ENCODE data around the gene PIP5K1B.

PIP5K1B gene, protein sequence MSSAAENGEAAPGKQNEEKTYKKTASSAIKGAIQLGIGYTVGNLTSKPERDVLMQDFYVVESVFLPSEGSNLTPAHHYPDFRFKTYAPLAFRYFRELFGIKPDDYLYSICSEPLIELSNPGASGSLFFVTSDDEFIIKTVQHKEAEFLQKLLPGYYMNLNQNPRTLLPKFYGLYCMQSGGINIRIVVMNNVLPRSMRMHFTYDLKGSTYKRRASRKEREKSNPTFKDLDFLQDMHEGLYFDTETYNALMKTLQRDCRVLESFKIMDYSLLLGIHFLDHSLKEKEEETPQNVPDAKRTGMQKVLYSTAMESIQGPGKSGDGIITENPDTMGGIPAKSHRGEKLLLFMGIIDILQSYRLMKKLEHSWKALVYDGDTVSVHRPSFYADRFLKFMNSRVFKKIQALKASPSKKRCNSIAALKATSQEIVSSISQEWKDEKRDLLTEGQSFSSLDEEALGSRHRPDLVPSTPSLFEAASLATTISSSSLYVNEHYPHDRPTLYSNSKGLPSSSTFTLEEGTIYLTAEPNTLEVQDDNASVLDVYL

DNA sequence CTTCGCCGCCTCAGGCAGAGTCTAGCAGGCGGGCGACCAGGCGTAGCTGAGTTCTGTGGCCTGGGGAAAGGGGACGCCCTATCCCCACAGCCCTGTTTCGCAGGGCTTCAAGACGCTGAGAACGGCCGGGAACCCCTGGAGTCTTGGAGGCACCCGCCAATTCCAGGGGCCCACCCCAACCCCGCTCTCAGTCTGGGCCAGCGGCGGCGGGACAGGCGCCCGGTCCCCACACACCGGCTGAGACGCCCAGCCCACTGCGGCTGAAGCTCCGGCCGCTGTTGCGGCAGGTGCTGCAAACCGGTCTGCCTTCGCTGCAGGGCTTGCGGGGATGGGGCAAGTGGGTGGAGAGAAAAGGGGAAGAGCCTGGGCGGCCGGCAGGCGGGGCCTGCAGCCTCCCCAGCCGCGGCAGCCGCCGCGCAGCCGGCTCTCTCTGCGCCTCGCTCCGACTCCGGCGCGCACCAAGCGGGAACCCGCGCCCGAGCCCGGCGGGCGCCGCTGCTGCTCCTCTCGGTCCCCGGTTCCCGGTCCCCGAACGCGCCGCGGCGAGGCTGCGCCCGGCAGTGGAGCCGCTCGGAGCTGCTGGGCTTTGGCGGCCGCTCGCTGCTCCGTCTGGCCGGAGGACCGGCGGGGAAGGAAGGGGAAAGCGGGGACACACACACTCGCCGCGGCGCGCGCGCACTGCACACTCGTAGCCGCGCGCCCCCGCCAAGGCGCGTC, at the start of gene PIP5K1B:
TSS of gene PIP5K1B (plus strand) at position 427 of the 717 bp plus-strand sequence. CDS start 117,375 bp downstream, outside the sequence.
- H3K4me1 ChIP-seq (ENCODE audit: control insufficient read depth, insufficient read depth, low read length) = no peaks in the 10 kb centered on the region
- H3K9ac ChIP-seq (ENCODE audit: low read length) = peak within 1 kb of the TSS; percentile 75
- no peaks in the 10 kb centered on the region for H3K27me3 ChIP-seq (ENCODE audit: control insufficient read depth, insufficient read depth, low read length)
- peak within 1 kb of the TSS; percentile 92 for H3K4me3 ChIP-seq (ENCODE audit: low read length)
- peak within 1 kb of the TSS; percentile 69 for H3K27ac ChIP-seq (ENCODE audit: low read depth, low read length)
- H3K36me3 ChIP-seq (ENCODE audit: control insufficient read depth, insufficient read depth, low read length) = no peaks in the 10 kb centered on the region

DNA sequence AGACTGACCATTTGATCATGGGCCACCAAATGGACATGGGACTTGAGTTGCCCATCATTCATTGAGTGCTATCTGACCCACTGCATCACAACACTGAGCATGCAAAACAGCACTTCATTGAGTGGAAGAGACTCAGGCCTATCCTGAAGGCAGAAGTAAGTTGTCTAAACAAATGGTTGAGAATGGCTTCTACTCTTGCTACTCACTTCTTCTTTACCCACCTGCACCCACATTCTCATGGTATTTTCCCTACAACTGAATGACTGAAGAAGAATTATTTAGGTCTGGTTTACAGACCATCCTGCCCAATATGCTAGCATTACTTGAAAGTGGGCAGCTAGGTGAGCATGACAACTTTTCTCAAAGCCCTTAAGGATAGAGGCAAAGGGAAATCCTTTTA, 41.0 kb upstream of the PIP5K1B start:
- Histone ChIP-seq H3K27ac (ENCODE audit: low read depth, low read length) (no peak overlapping the region), H3K4me1 (ENCODE audit: control insufficient read depth, insufficient read depth, low read length) (no peaks in the 10 kb centered on the region), H3K4me3 (ENCODE audit: low read length) (no peak overlapping the region), H3K36me3 (ENCODE audit: control insufficient read depth, insufficient read depth, low read length) (no peaks in the 10 kb centered on the region), H3K27me3 (ENCODE audit: control insufficient read depth, insufficient read depth, low read length) (no peaks in the 10 kb centered on the region), H3K9ac (ENCODE audit: low read length) (no peak overlapping the region)

DNA sequence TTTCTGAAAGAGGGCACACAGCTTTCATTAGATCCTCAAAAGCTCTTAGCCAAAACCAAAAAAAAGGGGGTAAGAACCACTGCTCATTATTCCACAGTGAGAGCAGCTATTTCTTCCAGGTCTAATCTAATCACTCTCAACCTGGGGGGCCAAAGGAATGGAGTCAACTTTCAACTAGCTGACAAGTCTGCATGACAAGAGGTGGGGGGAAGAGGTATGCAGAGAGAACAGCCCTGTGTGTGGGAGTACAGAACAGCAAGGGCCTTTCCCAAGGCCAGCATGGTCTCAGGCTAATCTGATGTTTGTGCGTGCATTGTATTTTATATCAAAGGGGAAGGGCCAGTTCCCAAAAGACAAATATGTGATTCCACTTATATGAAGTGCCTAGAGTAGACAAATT, 36.9 kb upstream of the PIP5K1B start:
- Histone ChIP-seq H3K9ac (ENCODE audit: low read length) (no peak overlapping the region), H3K27ac (ENCODE audit: low read depth, low read length) (no peak overlapping the region)

DNA sequence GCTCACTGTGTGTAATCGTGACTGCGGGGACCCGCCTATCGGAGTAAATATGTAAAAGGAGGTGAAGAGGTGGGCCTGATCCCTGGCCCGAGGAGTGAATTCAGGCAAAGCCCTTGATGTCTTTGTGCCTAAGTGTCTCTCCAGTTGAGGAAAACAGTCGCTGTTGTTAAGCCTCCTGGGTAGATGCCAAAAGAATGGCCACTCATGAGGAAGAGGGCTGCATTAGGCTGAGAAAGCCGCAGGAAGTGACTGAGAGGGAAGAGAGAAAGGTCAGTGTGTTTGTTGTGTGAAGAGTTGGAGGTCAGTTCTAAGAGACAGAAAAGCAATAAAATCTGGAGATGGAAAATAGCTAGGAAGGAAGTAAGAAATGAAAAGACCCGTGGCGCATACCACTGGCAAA, 35.8 kb upstream of the PIP5K1B start:
- Histone ChIP-seq H3K4me3 (ENCODE audit: low read length) (no peak overlapping the region), H3K27ac (ENCODE audit: low read depth, low read length) (no peak overlapping the region), H3K36me3 (ENCODE audit: control insufficient read depth, insufficient read depth, low read length) (no peaks in the 10 kb centered on the region), H3K27me3 (ENCODE audit: control insufficient read depth, insufficient read depth, low read length) (no peaks in the 10 kb centered on the region), H3K4me1 (ENCODE audit: control insufficient read depth, insufficient read depth, low read length) (no peaks in the 10 kb centered on the region), H3K9ac (ENCODE audit: low read length) (no peak overlapping the region)

More for the DNA sequence above, 36.9 kb upstream of the PIP5K1B start:
- Histone ChIP-seq H3K4me1 (ENCODE audit: control insufficient read depth, insufficient read depth, low read length) (no peaks in the 10 kb centered on the region), H3K4me3 (ENCODE audit: low read length) (no peak overlapping the region), H3K27me3 (ENCODE audit: control insufficient read depth, insufficient read depth, low read length) (no peaks in the 10 kb centered on the region), H3K36me3 (ENCODE audit: control insufficient read depth, insufficient read depth, low read length) (no peaks in the 10 kb centered on the region)

DNA sequence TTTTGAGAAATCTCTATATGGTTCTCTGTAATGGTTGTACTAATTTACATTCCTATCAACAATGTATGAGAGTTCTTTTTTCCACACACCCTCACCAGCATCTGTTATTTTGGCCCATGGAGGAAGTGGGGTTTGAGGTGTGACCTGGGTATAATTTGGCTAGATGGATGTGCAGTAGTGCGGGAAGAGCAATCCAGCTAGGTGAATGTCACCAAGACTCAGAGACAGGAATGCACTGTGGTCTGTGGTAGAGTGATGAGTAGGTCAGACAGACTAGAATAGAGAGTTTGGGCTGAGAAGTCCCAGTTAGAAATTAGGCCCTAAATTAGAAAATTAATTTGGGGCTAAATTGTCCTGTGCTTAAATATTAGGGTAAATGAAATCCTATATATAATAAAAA, 32.8 kb upstream of the PIP5K1B start:
- no peak overlapping the region for H3K4me3 ChIP-seq (ENCODE audit: low read length)
- H3K27ac ChIP-seq (ENCODE audit: low read depth, low read length) = no peak overlapping the region
- no peak overlapping the region for H3K9ac ChIP-seq (ENCODE audit: low read length)

DNA sequence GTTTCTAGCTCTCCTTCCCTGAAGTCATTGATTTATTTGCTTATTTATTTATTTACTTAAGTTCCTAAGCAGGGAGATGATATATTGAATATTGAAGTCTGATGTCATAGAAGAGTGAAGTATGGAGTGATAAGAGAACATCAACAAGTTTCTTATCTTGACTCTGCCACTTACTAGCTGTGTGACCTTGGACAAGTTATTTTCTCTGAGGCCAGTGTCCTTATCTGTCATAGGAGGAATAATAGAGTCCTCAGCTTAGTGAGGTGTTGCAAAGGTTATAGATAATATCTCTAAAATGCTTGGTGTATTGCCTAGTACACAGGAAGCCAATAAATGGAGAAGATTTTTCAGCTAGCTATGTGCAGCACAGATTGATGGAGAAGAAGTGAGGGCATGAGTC, 32.4 kb upstream of the PIP5K1B start:
- H3K4me3 ChIP-seq (ENCODE audit: low read length) = no peak overlapping the region
- H3K4me1 ChIP-seq (ENCODE audit: control insufficient read depth, insufficient read depth, low read length) = no peaks in the 10 kb centered on the region
- H3K27ac ChIP-seq (ENCODE audit: low read depth, low read length) = no peak overlapping the region
- H3K9ac ChIP-seq (ENCODE audit: low read length) = no peak overlapping the region
- no peaks in the 10 kb centered on the region for H3K36me3 ChIP-seq (ENCODE audit: control insufficient read depth, insufficient read depth, low read length)
- no peaks in the 10 kb centered on the region for H3K27me3 ChIP-seq (ENCODE audit: control insufficient read depth, insufficient read depth, low read length)

More for the DNA sequence above, 32.8 kb upstream of the PIP5K1B start:
- H3K27me3 ChIP-seq (ENCODE audit: control insufficient read depth, insufficient read depth, low read length) = no peaks in the 10 kb centered on the region
- H3K4me1 ChIP-seq (ENCODE audit: control insufficient read depth, insufficient read depth, low read length) = no peaks in the 10 kb centered on the region
- no peaks in the 10 kb centered on the region for H3K36me3 ChIP-seq (ENCODE audit: control insufficient read depth, insufficient read depth, low read length)

DNA sequence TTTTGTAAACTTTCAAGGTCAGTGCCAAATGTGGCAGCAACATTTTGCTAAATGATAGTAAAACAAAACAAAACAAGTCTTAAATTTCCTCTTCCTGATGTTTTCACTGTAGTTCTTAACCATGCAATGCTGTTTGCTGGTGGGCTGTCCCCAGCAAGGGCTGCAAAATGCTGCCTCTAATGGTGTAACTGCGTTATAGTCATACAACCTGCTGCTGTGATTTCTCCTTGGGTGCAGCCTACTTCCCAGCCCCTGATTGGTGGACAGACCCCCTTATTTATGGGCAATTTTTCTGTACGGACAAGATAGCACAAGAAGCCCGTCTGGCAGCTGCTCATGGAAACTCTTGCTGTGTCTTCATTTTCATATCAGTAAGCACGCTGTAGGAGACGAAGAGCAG, 26.6 kb upstream of the PIP5K1B start:
- no peak overlapping the region for H3K27ac ChIP-seq (ENCODE audit: low read depth, low read length)
- no peaks in the 10 kb centered on the region for H3K27me3 ChIP-seq (ENCODE audit: control insufficient read depth, insufficient read depth, low read length)
- H3K4me1 ChIP-seq (ENCODE audit: control insufficient read depth, insufficient read depth, low read length) = no peaks in the 10 kb centered on the region
- no peak overlapping the region for H3K4me3 ChIP-seq (ENCODE audit: low read length)
- H3K36me3 ChIP-seq (ENCODE audit: control insufficient read depth, insufficient read depth, low read length) = no peaks in the 10 kb centered on the region
- H3K9ac ChIP-seq (ENCODE audit: low read length) = no peak overlapping the region

DNA sequence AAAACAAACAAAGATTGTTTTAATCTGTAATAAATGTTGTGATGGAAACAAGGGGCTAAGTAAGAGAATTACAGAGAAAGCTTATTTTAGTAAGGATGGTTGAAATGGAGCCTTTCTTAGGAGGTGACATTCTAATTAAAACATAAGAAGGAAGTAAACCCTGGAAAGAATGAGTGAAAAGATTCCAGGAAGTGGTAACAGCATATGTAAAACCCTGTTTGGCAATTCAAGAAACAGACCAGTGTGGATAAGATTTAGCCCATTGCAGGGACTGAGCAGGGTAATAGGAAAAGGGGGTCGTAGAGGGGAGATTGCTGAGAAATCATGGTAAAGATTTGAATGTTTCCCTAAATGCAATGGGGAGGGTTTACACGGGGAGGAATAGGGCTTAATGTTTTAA, 21.6 kb upstream of the PIP5K1B start:
- no peak overlapping the region for H3K9ac ChIP-seq (ENCODE audit: low read length)
- H3K27me3 ChIP-seq (ENCODE audit: control insufficient read depth, insufficient read depth, low read length) = no peaks in the 10 kb centered on the region
- H3K27ac ChIP-seq (ENCODE audit: low read depth, low read length) = no peak overlapping the region
- no peaks in the 10 kb centered on the region for H3K36me3 ChIP-seq (ENCODE audit: control insufficient read depth, insufficient read depth, low read length)
- no peak overlapping the region for H3K4me3 ChIP-seq (ENCODE audit: low read length)
- H3K4me1 ChIP-seq (ENCODE audit: control insufficient read depth, insufficient read depth, low read length) = no peaks in the 10 kb centered on the region

DNA sequence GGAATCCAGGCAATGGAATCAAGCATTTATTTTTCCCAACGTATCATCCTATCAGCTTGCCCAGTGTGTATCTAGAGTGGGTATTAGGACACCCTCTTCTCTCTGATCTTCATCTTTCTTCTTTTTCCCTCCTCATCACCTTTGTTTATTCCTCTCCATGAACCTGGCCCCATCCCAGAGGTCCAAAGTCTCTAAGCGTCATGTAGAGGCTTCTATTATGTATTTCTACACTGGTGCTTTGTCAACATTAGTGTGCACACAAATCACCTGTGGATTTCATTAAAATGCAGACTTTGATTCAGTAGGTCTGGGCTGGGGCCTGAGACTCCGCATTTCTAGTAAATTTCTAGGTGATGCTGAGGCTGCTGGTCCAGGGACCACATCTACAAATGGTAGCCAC, 19.8 kb upstream of the PIP5K1B start:
- no peak overlapping the region for H3K4me3 ChIP-seq (ENCODE audit: low read length)
- no peaks in the 10 kb centered on the region for H3K4me1 ChIP-seq (ENCODE audit: control insufficient read depth, insufficient read depth, low read length)
- no peaks in the 10 kb centered on the region for H3K27me3 ChIP-seq (ENCODE audit: control insufficient read depth, insufficient read depth, low read length)
- no peak overlapping the region for H3K27ac ChIP-seq (ENCODE audit: low read depth, low read length)
- no peaks in the 10 kb centered on the region for H3K36me3 ChIP-seq (ENCODE audit: control insufficient read depth, insufficient read depth, low read length)
- no peak overlapping the region for H3K9ac ChIP-seq (ENCODE audit: low read length)

DNA sequence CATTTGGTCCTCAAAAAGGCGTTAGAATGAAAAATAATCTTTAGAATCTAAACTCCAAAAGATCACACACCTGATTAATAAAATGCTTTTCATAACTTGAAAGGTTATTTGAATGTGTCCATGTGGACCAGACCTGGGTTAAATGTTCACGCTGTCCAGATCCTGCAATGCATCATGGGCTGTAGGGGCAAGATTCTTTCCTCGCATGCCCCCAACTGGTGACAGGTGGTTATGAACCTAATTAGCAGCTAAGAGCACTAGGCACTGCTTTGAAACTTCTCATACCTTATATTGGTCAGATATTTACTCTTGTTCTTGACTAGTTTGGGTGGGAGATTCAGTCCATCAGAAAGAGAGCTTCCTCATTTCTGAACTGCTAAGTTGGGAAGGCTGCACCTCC, 19.3 kb upstream of the PIP5K1B start:
- Histone ChIP-seq H3K27me3 (ENCODE audit: control insufficient read depth, insufficient read depth, low read length) (no peaks in the 10 kb centered on the region), H3K4me1 (ENCODE audit: control insufficient read depth, insufficient read depth, low read length) (no peaks in the 10 kb centered on the region), H3K4me3 (ENCODE audit: low read length) (no peak overlapping the region), H3K36me3 (ENCODE audit: control insufficient read depth, insufficient read depth, low read length) (no peaks in the 10 kb centered on the region), H3K9ac (ENCODE audit: low read length) (no peak overlapping the region), H3K27ac (ENCODE audit: low read depth, low read length) (no peak overlapping the region)

DNA sequence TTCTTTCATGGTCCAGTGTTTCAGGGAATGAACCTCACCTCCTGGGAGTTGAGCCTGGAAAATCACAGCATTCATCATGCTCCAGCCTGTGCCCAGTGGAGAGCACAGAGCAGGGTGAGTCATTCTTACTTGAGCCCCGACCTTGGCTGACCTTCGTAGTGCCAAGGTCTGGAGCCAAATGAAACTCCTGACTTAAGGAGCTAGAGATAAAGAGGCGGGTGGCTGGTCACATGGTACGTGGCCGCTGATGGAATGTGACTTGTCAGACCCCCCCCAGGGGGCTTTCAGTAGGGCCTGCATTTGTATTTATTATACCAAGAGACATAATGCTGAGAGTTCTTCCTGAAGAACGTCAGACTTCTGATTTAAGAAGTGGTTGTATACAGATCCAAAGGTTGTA, 15.0 kb upstream of the PIP5K1B start:
- no peaks in the 10 kb centered on the region for H3K36me3 ChIP-seq (ENCODE audit: control insufficient read depth, insufficient read depth, low read length)
- no peaks in the 10 kb centered on the region for H3K4me1 ChIP-seq (ENCODE audit: control insufficient read depth, insufficient read depth, low read length)
- no peaks in the 10 kb centered on the region for H3K27me3 ChIP-seq (ENCODE audit: control insufficient read depth, insufficient read depth, low read length)
- no peak overlapping the region for H3K9ac ChIP-seq (ENCODE audit: low read length)
- H3K27ac ChIP-seq (ENCODE audit: low read depth, low read length) = no peak overlapping the region
- no peak overlapping the region for H3K4me3 ChIP-seq (ENCODE audit: low read length)

DNA sequence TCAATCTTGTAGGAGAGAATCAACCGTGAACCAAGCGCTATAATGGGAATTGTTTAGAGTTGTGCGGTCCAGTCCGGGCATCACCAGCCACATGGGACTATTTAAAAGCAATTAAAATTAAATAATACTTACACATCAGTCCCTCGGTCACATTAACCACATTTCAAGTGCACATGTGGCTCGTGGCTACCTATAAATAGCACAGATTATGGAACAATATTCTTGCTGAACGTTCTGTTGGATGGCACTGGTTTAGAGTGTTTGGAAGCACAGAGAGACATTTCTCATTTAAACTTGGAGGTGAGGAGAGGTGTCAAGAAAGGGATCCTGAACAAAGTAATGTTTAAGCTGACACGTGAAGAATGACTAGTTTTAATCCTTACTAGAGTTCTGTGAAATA, 12.5 kb upstream of the PIP5K1B start:
- Histone ChIP-seq H3K27me3 (ENCODE audit: control insufficient read depth, insufficient read depth, low read length) (no peaks in the 10 kb centered on the region), H3K4me1 (ENCODE audit: control insufficient read depth, insufficient read depth, low read length) (no peaks in the 10 kb centered on the region), H3K9ac (ENCODE audit: low read length) (no peak overlapping the region), H3K4me3 (ENCODE audit: low read length) (no peak overlapping the region), H3K36me3 (ENCODE audit: control insufficient read depth, insufficient read depth, low read length) (no peaks in the 10 kb centered on the region), H3K27ac (ENCODE audit: low read depth, low read length) (no peak overlapping the region)
